Activated naive CD4-positive, alpha-beta T cell treated with anti-CD3 and anti-CD28 coated beads, Interleukin-2, amount 50 U/mL, for 16 hours (primary cell): Measurements from ENCODE around the gene GTF3A.

Source experiments
- DNase-seq: peaks from one replicate; pipeline ENCODE4 v3.0.0-alpha.2; 2020

GTF3A gene

GRCh38 chr13:27406178-27406939 lies 18.1 kb upstream of the GTF3A start:
- DNase-seq = no peak

- no peak for DNase-seq
Measured at GRCh38 chr13:27408074-27408473, 16.3 kb upstream of the GTF3A start.

GRCh38 chr13:27409013-27409412 lies 15.4 kb upstream of the GTF3A start:
- no peak for DNase-seq

GRCh38 chr13:27411341-27411740 lies 13.1 kb upstream of the GTF3A start:
- no peak for DNase-seq

GRCh38 chr13:27415116-27415515 lies 9.3 kb upstream of the GTF3A start:
- DNase-seq = no peak

GRCh38 chr13:27419328-27419727 lies 5.1 kb upstream of the GTF3A start:
- no peak for DNase-seq

- DNase-seq = no peak
Measured at GRCh38 chr13:27421101-27421871, 3.1 kb upstream of the GTF3A start.

GRCh38 chr13:27423333-27423732 lies 1.1 kb upstream of the GTF3A start:
- no peak for DNase-seq

- peak; percentile 21 for DNase-seq
Measured at GRCh38 chr13:27425158-27425917, 919 bp downstream of the GTF3A start.

GRCh38 chr13:27425918-27426630 lies 1.7 kb downstream of the GTF3A start:
- peak; percentile 69 for DNase-seq

GRCh38 chr13:27427641-27428040 lies 3.2 kb downstream of the GTF3A start:
- DNase-seq = no peak

- DNase-seq = no peak
Measured at GRCh38 chr13:27428160-27428559, 3.7 kb downstream of the GTF3A start.

- DNase-seq = no peak
Measured at GRCh38 chr13:27432180-27432579, 7.8 kb downstream of the GTF3A start.

GRCh38 chr13:27432611-27433210 lies 8.3 kb downstream of the GTF3A start:
- no peak for DNase-seq

GRCh38 chr13:27437126-27437525 lies 12.7 kb downstream of the GTF3A start:
- DNase-seq = no peak

GRCh38 chr13:27440408-27440807 lies 16.0 kb downstream of the GTF3A start:
- no peak for DNase-seq

GRCh38 chr13:27442071-27442647 lies 17.7 kb downstream of the GTF3A start:
- no peak for DNase-seq

GRCh38 chr13:27442797-27443196 lies 18.4 kb downstream of the GTF3A start:
- no peak for DNase-seq

- no peak for DNase-seq
Measured at GRCh38 chr13:27446986-27447583, 22.7 kb downstream of the GTF3A start.

GRCh38 chr13:27448308-27448707 lies 23.9 kb downstream of the GTF3A start:
- DNase-seq = no peak

GRCh38 chr13:27449081-27449603 lies 24.7 kb downstream of the GTF3A start:
- no peak for DNase-seq
